Muscle of leg (tissue), 11 donors: ENCODE data around the gene HLF. TPM values are rescaled to one million over a fixed set of nuclear protein-coding genes. Genes with fewer than 3 reads are reported as not detected.
A peak's percentile ranks its signal among the peaks of the same experiment; 100 is the strongest.

Source experiments
- DNase-seq: peaks from one replicate; pipeline ENCODE4 v3.0.0; 2013
- H3K27ac ChIP-seq: one replicate; pipeline ENCODE4 v1.5.1; 2013; ENCODE audit warnings: mild to moderate bottlenecking, low read length, control low read depth
- H3K27me3 ChIP-seq: one replicate; pipeline ENCODE4 v1.6.1; 2013; ENCODE audit warnings: low read length; ENCODE audit not compliant: control insufficient read depth, insufficient read depth
- H3K36me3 ChIP-seq: one replicate; pipeline ENCODE4 v1.6.1; 2013; ENCODE audit warnings: low read length; ENCODE audit not compliant: control insufficient read depth, insufficient read depth
- H3K4me1 ChIP-seq: one replicate; pipeline ENCODE4 v1.6.1; 2013; ENCODE audit warnings: low read length; ENCODE audit not compliant: control insufficient read depth, insufficient read depth
- H3K4me3 ChIP-seq: one replicate; pipeline ENCODE4 v1.5.1; 2013; ENCODE audit warnings: low read length, control low read depth
- H3K9me3 ChIP-seq: replicated peaks from 2 replicates; pipeline ENCODE4 v1.6.1; 2013; ENCODE audit warnings: low read depth, low read length; ENCODE audit not compliant: control insufficient read depth
- WGBS: methylation state at CpG from one replicate; pipeline ENCODE4 v1.1.5; 2013; ENCODE audit warnings: missing lambda C conversion rate; ENCODE audit not compliant: insufficient coverage; 5-methylcytosine and 5-hydroxymethylcytosine counted together
- polyA plus RNA-seq, 8 donors: library from polyadenylated mRNA; unstranded; fragments of 120-200 nt; gene quantifications; one replicate each; pipeline versions ENCODE4 v1.2.1 to v1.2.3, GENCODE V29; 2013; ENCODE audit warnings: inconsistent platforms in 1 of 8, low replicate concordance in 1 of 8; ENCODE audit not compliant: insufficient read length in 8 of 8, insufficient read depth in 1 of 8
- total RNA-seq: library from RNA; stranded (reverse); fragments of 120-200 nt; gene quantifications from one replicate; pipeline ENCODE4 v1.2.4, GENCODE V29; 2013

HLF gene
- total and polyA plus RNA-seq, 9 donors = 3.3 to 5.9 (median 4.2) TPM

DNA sequence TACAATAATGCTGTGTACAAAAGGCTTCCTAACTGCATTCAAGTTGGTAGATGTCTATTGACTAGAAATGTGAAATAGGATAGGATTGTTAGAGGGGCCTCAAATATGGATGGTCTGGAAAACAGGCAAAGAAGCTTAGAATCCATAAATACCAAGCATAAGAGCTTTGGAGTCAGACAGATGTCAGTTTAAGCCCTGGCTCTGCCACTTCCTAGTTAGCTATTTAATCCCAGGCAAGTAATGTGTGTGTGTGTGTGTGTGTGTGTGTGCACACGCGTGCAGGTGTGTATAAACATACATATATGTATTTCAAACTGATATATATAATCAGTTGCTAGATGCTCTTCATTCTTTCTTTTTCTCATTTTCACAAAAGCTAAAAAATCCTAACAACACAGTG lies 90.2 kb downstream of the HLF start:
- H3K27me3 ChIP-seq = peaks cover 2% of the 10 kb centered on the region
- H3K9me3 ChIP-seq = no peaks in the 10 kb centered on the region
- H3K27ac ChIP-seq = no peak overlapping the region
- H3K4me3 ChIP-seq = no peak overlapping the region
- H3K36me3 ChIP-seq = no peaks in the 10 kb centered on the region
- H3K4me1 ChIP-seq = no peaks in the 10 kb centered on the region
- DNase-seq = no peak
- WGBS = no CpG with 5 or more reads among the region's 2 CpGs

DNA sequence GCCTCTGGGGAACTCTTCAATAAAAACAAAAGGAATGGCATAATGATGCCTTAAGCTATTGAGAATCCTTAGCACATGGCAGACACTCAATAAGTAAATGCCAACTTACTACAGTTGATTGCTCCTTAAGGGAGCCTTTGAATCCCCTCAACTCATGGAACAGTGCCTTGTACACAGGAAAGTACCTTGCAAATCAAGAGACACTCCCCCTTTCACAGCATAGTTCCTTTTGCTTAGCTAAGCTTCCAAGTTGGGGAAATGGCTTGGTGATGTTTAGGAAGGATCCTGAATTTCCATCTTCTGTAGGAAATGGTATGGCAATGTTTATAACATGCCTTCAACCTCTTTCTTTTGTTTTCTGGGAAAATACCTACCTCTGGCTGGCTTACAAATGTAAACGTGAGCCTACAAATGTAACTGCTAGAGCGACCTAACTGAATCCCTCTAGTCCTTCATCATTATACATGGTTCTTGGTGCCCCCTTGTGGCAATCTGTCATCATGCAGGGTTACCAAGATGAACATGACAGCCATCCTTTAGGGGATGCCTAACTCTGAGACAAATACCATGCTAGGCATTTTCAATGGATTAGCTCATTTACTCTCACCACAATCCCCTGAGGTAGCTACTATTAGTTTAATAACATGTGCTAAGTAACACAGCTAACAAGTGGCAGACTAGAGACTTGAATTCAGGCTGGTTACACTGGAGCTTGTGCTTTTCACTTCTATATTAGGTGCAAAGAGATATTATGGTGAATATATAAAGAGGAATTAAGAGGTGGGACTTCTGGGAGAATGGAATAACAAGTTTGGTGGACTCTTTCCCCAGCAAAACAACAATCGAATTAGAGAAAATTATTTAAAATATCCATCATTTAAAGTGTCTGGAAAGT lies 91.9 kb downstream of the HLF start:
- Histone ChIP-seq H3K9me3 (no peaks in the 10 kb centered on the region), H3K4me3 (no peak overlapping the region), H3K27ac (no peak overlapping the region), H3K36me3 (no peaks in the 10 kb centered on the region), H3K27me3 (peaks cover 2% of the 10 kb centered on the region), H3K4me1 (no peaks in the 10 kb centered on the region)
- peak; percentile 68 for DNase-seq
- WGBS = 0% methylated on average over 2 of the region's 3 CpGs

DNA sequence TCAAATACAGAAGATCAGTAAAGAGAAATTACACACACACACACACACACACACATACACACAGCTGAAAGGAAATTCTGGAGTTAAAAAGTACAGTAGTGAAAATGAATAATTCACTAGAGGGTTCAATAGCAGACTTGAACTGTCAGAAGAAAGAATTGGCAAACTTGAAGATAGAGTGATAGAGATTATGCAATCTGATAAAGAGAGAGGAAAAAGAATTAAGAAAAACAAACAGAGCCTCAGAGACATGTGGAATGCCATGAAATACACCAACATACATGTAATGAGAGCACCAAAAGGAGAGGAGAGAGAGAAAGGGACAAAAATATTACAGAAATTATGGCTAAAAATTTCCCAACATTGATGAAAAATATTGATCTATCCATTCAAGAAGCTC lies 96.2 kb downstream of the HLF start:
- Histone ChIP-seq H3K4me3 (no peak overlapping the region), H3K27me3 (peaks cover 2% of the 10 kb centered on the region), H3K4me1 (no peaks in the 10 kb centered on the region), H3K36me3 (no peaks in the 10 kb centered on the region), H3K9me3 (no peaks in the 10 kb centered on the region), H3K27ac (no peak overlapping the region)
- DNase-seq = no peak

DNA sequence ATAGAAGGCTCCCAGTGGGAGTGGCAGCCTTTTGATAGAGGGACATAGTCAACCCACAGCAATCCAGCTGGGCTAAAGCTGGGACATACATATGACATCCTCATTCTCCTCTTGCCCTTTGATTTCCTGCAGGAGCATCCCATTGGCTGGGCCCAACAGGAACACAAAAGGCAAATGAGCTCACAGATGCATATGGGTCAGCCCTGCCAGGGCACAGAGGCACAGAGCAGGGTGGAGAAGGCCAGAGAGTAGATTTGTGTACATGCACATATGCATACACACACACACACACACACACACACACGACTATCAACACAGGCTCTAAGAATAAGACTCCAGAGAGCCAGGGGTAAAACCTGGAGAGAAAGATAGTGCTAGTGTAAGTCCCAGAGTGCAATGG lies 98.3 kb downstream of the HLF start:
- Histone ChIP-seq H3K9me3 (no peaks in the 10 kb centered on the region), H3K4me1 (no peaks in the 10 kb centered on the region), H3K27me3 (peaks cover 2% of the 10 kb centered on the region), H3K36me3 (no peaks in the 10 kb centered on the region), H3K4me3 (no peak overlapping the region), H3K27ac (no peak overlapping the region)
- DNase-seq = no peak
- WGBS = no CpG with 5 or more reads among the region's 1 CpG

DNA sequence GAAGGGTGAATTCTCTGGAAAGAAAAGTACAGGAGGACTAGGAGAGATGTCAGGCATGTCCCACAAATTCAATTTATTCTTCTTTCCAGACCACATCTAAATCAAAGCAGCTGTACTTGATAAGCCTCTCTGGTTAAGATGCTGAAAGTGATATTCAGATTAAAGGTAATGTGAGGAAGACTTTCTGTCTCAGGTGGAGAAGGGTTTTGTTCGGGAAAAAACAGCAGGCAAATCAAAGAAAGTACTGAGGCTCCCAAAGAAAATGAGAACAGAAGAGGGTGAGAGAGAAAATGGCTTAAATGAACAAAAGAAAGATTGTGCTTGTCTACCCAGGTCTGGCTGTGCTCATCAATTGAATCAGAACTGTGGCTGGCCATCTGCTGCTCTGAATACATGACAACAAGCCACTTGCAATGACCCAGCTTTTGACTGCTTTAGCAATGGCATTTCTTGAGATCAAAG lies 101.3 kb downstream of the HLF start:
- Histone ChIP-seq H3K4me1 (no peaks in the 10 kb centered on the region), H3K27me3 (no peaks in the 10 kb centered on the region), H3K27ac (no peak overlapping the region), H3K9me3 (no peaks in the 10 kb centered on the region), H3K36me3 (no peaks in the 10 kb centered on the region), H3K4me3 (no peak overlapping the region)
- no peak for DNase-seq
- WGBS = 69% methylated on average over 1 of the region's 1 CpG

DNA sequence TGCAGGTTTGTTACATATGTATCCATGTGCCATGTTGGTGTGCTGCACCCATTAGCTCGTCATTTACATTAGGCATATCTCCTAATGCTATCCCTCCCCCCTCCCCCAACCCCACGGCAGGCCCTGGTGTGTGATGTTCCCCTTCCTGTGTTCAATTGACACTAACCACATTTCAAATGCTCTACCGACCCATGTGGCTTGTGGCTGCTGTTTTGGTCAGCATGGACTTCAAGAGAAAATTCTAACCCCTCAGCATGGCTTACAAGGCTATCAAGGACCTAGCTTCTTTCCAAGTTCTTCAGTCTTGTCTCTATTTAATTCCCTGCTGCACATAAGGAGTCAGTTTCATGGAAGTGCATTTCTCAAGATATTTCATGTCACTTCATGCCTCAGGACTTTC lies 103.9 kb downstream of the HLF start:
- Histone ChIP-seq H3K4me1 (no peaks in the 10 kb centered on the region), H3K4me3 (no peak overlapping the region), H3K27ac (no peak overlapping the region), H3K36me3 (no peaks in the 10 kb centered on the region), H3K9me3 (no peaks in the 10 kb centered on the region), H3K27me3 (no peaks in the 10 kb centered on the region)
- 73% methylated on average over 2 of the region's 3 CpGs for WGBS
- no peak for DNase-seq

Other genes starting within 250 kb of the HLF start
- 10.0 TPM for gene MMD, start 156.9 kb downstream of the HLF start, total RNA-seq
- gene MMD, start 156.9 kb downstream of the HLF start, polyA plus RNA-seq = 10 to 100 TPM; 14.0 to 18.8 (median 17.6) TPM
- not detected for gene SMIM36, start 246.5 kb downstream of the HLF start, total RNA-seq
- under 1 TPM in 4 of 8 donors, not detected in 4; 0.11 to 0.47 (median 0.13) TPM for gene SMIM36, start 246.5 kb downstream of the HLF start, polyA plus RNA-seq